Epithelial cell of proximal tubule (primary cell): ENCODE results near the gene GNLY. TPM values are rescaled to one million over a fixed set of nuclear protein-coding genes. Genes with fewer than 3 reads are reported as not detected.

Experiments used
- DNase-seq: peaks from one replicate; pipeline ENCODE4 v3.0.0-alpha.2; 2011; ENCODE audit warnings: low read depth
- H3K4me3 ChIP-seq: 2 replicates; pipeline ENCODE4 v1.5.1; 2011; ENCODE audit warnings: low read depth, mild to moderate bottlenecking, low read length
- CTCF ChIP-seq: conservative IDR thresholded peaks from 2 replicates; pipeline ENCODE4 v1.5.1; 2012; ENCODE audit warnings: low read depth, mild to moderate bottlenecking, low read length
- total RNA-seq: library from RNA; depleted of rRNA; stranded (reverse); fragments of >200 nt; gene quantifications from 2 replicates; pipeline ENCODE4 v1.2.3, GENCODE V29; 2015

GNLY gene
- total RNA-seq = not detected in 2 replicates

- DNase-seq = no peak
- H3K4me3 ChIP-seq = no peak within 1 kb of the TSS
- no peak for TF ChIP-seq CTCF
Observed at GRCh38 chr2:85694052-85695025, at the start of gene GNLY. GNLY (plus strand) TSS chr2:85694358; CDS start chr2:85694419, 61 bp downstream.

GRCh38 chr2:85644909-85645308, 49.2 kb upstream of the GNLY start:
- H3K4me3 ChIP-seq = no peak overlapping the region
- no peak for TF ChIP-seq CTCF
- no peak for DNase-seq

- no peak overlapping the region for H3K4me3 ChIP-seq
- DNase-seq = no peak
- TF ChIP-seq CTCF = no peak
Observed at GRCh38 chr2:85646166-85646565, 48.0 kb upstream of the GNLY start.

GRCh38 chr2:85647823-85648526, 46.2 kb upstream of the GNLY start:
- no peak overlapping the region for H3K4me3 ChIP-seq
- no peak for DNase-seq
- no peak for TF ChIP-seq CTCF

GRCh38 chr2:85648619-85649018, 45.5 kb upstream of the GNLY start:
- peak; percentile 73 for TF ChIP-seq CTCF
- no peak for DNase-seq
- no peak overlapping the region for H3K4me3 ChIP-seq

- no peak for DNase-seq
Observed at GRCh38 chr2:85649201-85650190, 44.7 kb upstream of the GNLY start.

More at GRCh38 chr2:85649201-85650190, 44.7 kb upstream of the GNLY start:
- no peak for TF ChIP-seq CTCF
- no peak overlapping the region for H3K4me3 ChIP-seq
